ENCODE measurements around the gene LIMS2. TPM values are rescaled to one million over a fixed set of nuclear protein-coding genes. Genes with fewer than 3 reads are reported as not detected.

LIMS2 gene
- polyA plus RNA-seq, 1 donor (not counting 4 experiments of a cell fraction or from before 2014, with no cell fraction given), result not detected

- no peak for TF ChIP-seq EZH2 (IDR thresholded peaks at IDR 0.05; ENCODE audit: low read length)
- no peak for TF ChIP-seq CTCF (optimal IDR thresholded peaks at IDR 0.05 in 1 of 3, IDR thresholded peaks at IDR 0.05 in 1 of 3, conservative IDR thresholded peaks at IDR 0.05 in 1 of 3; ENCODE audit: extremely low read depth in 1 of 3, insufficient read depth in 2 of 3, low read length in 3 of 3)
- Histone ChIP-seq H4K20me1 (ENCODE audit: control insufficient read depth, extremely low read depth, insufficient read depth, low read length) (no peaks in the 10 kb centered on the region), H3K4me2 (ENCODE audit: control insufficient read depth, extremely low read depth, insufficient read depth, low read depth, low read length) (no peak overlapping the region), H3K27ac (ENCODE audit: control insufficient read depth, insufficient read depth, low read length) (no peak overlapping the region), H3K4me1 (ENCODE audit: control insufficient read depth, extremely low read depth, insufficient read depth, low read length) (no peaks in the 10 kb centered on the region), H3K4me3 (ENCODE audit: control insufficient read depth in 2 of 3, extremely low read depth in 1 of 3, insufficient read depth in 2 of 3, low read depth in 1 of 3, low read length in 3 of 3) (no peak overlapping the region), H3K9me1 (ENCODE audit: control insufficient read depth, extremely low read depth, insufficient read depth, low read length) (no peaks in the 10 kb centered on the region), H3K27me3 (ENCODE audit: control insufficient read depth, extremely low read depth, insufficient read depth, low read length) (no peaks in the 10 kb centered on the region), H3K9ac (ENCODE audit: control insufficient read depth, extremely low read depth, insufficient read depth, low read length) (no peak overlapping the region), H3K36me3 (ENCODE audit: control insufficient read depth in 2 of 2, extremely low read depth in 1 of 2, insufficient read depth in 2 of 2, low read length in 2 of 2) (peaks cover 15 to 23% of the 10 kb centered on the region in 2 experiments), H3K9me3 (ENCODE audit: control insufficient read depth, low read depth, low read length) (no peaks in the 10 kb centered on the region), H2AFZ (ENCODE audit: control insufficient read depth, low read length) (no peak overlapping the region), H3K79me2 (ENCODE audit: control insufficient read depth, insufficient read depth, low read length) (no peaks in the 10 kb centered on the region)
- DNase-seq (ENCODE audit: low read depth, low spot score) (no peak), FAIRE-seq (no peak)
- dilution Hi-C loops (cut with MboI; ENCODE audit: extremely low pct_ligation_motif_present, low sequenced_read_pairs), result no loop called here
Observed at GRCh38 chr2:127715778-127716449, 40.6 kb upstream of the LIMS2 start.

DNA sequence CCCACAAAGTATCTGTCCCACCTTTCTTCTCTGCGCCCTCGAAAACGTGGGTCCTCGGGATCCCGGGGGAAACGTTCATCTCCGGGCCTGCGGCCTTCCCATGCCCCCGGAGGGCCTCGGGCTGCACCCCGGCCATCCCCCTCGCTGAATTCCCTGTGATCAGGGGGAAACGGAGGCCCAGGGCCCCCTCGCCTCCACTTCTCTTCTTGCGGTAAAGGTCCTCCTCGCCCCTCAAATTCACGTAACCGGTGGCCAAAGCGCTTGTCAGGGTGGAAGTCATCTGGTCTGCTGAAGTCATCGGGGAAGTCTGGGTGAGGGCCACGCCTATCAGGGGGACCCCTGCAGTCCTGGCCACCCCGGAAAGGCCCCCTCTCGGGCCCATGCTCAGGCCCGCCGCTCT lies 38.2 kb upstream of the LIMS2 start:
- H3K9me3 ChIP-seq (ENCODE audit: control insufficient read depth, low read depth, low read length), result no peaks in the 10 kb centered on the region
- TF ChIP-seq CTCF (optimal IDR thresholded peaks at IDR 0.05 in 1 of 3, IDR thresholded peaks at IDR 0.05 in 1 of 3, conservative IDR thresholded peaks at IDR 0.05 in 1 of 3; ENCODE audit: extremely low read depth in 1 of 3, insufficient read depth in 2 of 3, low read length in 3 of 3) (no peak), EZH2 (IDR thresholded peaks at IDR 0.05; ENCODE audit: low read length) (no peak)
- H3K9me1 ChIP-seq (ENCODE audit: control insufficient read depth, extremely low read depth, insufficient read depth, low read length), result no peaks in the 10 kb centered on the region
- H3K9ac ChIP-seq (ENCODE audit: control insufficient read depth, extremely low read depth, insufficient read depth, low read length), result no peak overlapping the region
- H3K27ac ChIP-seq (ENCODE audit: control insufficient read depth, insufficient read depth, low read length), result no peak overlapping the region
- H3K4me1 ChIP-seq (ENCODE audit: control insufficient read depth, extremely low read depth, insufficient read depth, low read length), result no peaks in the 10 kb centered on the region
- no peak overlapping the region for H3K4me2 ChIP-seq (ENCODE audit: control insufficient read depth, extremely low read depth, insufficient read depth, low read depth, low read length)
- H3K27me3 ChIP-seq (ENCODE audit: control insufficient read depth, extremely low read depth, insufficient read depth, low read length), result no peaks in the 10 kb centered on the region
- no peak for FAIRE-seq
- no peak overlapping the region for H3K4me3 ChIP-seq (ENCODE audit: control insufficient read depth in 2 of 3, extremely low read depth in 1 of 3, insufficient read depth in 2 of 3, low read depth in 1 of 3, low read length in 3 of 3)
- DNase-seq (ENCODE audit: low read depth, low spot score), result no peak
- peaks cover 15 to 23% of the 10 kb centered on the region in 2 experiments for H3K36me3 ChIP-seq (ENCODE audit: control insufficient read depth in 2 of 2, extremely low read depth in 1 of 2, insufficient read depth in 2 of 2, low read length in 2 of 2)
- H2AFZ ChIP-seq (ENCODE audit: control insufficient read depth, low read length), result no peak overlapping the region
- no peaks in the 10 kb centered on the region for H4K20me1 ChIP-seq (ENCODE audit: control insufficient read depth, extremely low read depth, insufficient read depth, low read length)
- dilution Hi-C loops (cut with MboI; ENCODE audit: extremely low pct_ligation_motif_present, low sequenced_read_pairs), result no loop called here
- H3K79me2 ChIP-seq (ENCODE audit: control insufficient read depth, insufficient read depth, low read length), result no peaks in the 10 kb centered on the region
